Type B pancreatic cell (in vitro differentiated cells): ENCODE results near the gene FANCG. TPM values are rescaled to one million over a fixed set of nuclear protein-coding genes. Genes with fewer than 3 reads are reported as not detected.

ENCODE experiments used
- DNase-seq: peaks from one replicate; pipeline ENCODE4 v3.0.0; 2021; ENCODE audit warnings: mixed read lengths; ENCODE audit not compliant: unreplicated experiment; ENCODE audit errors: extremely low spot score
- H3K27ac Mint-ChIP-seq: 2 replicates; pipeline ENCODE4 v1.8.0; 2021; ENCODE audit warnings: mild to moderate bottlenecking, mixed read lengths
- H3K27me3 Mint-ChIP-seq: 2 replicates; pipeline ENCODE4 v1.8.0; 2021; ENCODE audit warnings: mixed read lengths
- H3K36me3 Mint-ChIP-seq: 2 replicates; pipeline ENCODE4 v1.8.0; 2021; ENCODE audit warnings: mixed read lengths
- H3K4me1 Mint-ChIP-seq: one replicate; pipeline ENCODE4 v1.8.0; 2021; ENCODE audit warnings: mixed read lengths; ENCODE audit not compliant: unreplicated experiment
- H3K4me3 Mint-ChIP-seq: 2 replicates; pipeline ENCODE4 v1.8.0; 2021; ENCODE audit warnings: mild to moderate bottlenecking, mixed read lengths
- H3K9me3 Mint-ChIP-seq: 2 replicates; pipeline ENCODE4 v1.8.0; 2021; ENCODE audit warnings: mixed read lengths
- total RNA-seq: library from RNA; stranded (reverse); gene quantifications from 2 replicates; pipeline ENCODE4 v1.2.1, GENCODE V29; 2021; ENCODE audit warnings: low replicate concordance
- TF ChIP-seq, protein P1 (sequence below): fragments of 200-600 bp; sonication (generic); conservative IDR thresholded peaks from 2 replicates; pipeline ENCODE4 v1.5.0; 2021; ENCODE audit warnings: antibody characterized with exemption, mild to moderate bottlenecking

Gene FANCG
- total RNA-seq, 1 donor from 2014 or later: 72.6 TPM

DNA sequence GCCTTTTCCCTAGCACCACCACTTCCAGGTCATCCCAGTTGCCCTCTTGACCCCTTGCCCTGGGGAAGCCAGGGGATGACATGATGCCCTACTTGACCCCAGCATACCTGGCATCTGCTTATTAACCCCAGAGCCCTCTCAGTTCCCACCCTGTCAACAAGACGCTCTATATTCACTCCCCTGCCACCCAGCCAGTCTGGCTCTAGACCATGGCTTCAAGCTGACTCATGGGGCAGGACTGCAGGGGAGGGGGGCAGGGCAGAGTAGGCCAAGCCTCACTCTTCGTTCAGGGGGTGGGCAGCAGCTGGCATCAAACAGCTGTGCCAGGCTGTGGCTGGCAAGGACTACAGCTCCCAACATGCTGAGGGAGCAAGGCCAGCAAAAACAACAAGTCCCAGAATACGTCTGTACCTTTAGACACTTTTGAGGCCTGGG lies 30.6 kb upstream of the FANCG start:
- peak overlapping the region; percentile 89 for H3K4me3 Mint-ChIP-seq
- DNase-seq: no peak
- TF ChIP-seq, protein P1, sequence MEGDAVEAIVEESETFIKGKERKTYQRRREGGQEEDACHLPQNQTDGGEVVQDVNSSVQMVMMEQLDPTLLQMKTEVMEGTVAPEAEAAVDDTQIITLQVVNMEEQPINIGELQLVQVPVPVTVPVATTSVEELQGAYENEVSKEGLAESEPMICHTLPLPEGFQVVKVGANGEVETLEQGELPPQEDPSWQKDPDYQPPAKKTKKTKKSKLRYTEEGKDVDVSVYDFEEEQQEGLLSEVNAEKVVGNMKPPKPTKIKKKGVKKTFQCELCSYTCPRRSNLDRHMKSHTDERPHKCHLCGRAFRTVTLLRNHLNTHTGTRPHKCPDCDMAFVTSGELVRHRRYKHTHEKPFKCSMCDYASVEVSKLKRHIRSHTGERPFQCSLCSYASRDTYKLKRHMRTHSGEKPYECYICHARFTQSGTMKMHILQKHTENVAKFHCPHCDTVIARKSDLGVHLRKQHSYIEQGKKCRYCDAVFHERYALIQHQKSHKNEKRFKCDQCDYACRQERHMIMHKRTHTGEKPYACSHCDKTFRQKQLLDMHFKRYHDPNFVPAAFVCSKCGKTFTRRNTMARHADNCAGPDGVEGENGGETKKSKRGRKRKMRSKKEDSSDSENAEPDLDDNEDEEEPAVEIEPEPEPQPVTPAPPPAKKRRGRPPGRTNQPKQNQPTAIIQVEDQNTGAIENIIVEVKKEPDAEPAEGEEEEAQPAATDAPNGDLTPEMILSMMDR: no peak
- H3K27ac Mint-ChIP-seq: no peak overlapping the region
- peaks cover 4% of the 10 kb centered on the region for H3K9me3 Mint-ChIP-seq
- no peaks in the 10 kb centered on the region for H3K27me3 Mint-ChIP-seq
- H3K4me1 Mint-ChIP-seq: peaks cover 29% of the 10 kb centered on the region
- H3K36me3 Mint-ChIP-seq: peaks cover 3% of the 10 kb centered on the region

DNA sequence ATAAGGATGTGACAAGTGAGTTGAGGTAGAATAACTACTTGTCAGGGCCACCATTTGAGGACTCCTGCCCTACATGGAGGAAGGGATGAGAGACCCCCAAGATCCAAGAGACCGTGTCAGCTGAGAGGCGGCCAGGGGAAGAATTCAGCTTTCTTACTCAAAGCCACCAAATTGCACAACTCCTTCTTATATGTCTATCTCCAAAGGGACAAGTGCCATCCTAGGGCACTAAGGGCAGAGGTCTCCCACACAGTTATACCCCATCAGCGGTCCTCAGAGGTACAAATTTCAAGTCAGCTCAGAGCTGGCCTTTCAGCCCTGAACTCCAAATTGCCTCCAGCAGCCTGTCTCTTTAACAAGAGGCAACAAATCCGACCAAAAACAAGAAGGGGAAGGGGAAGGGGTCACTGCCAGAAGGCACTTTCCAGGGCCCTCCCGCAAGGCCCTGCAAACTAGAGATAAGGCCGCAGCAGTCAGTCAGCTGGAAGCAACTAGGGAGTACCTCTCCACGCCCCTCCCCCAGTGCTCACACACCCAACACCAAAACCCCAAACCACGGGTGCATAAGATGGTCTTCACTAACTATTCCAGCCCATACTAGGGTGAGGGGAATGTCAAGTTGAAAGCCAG lies 29.3 kb upstream of the FANCG start:
- H3K4me3 Mint-ChIP-seq: no peak overlapping the region
- peaks cover 32% of the 10 kb centered on the region for H3K4me1 Mint-ChIP-seq

DNA sequence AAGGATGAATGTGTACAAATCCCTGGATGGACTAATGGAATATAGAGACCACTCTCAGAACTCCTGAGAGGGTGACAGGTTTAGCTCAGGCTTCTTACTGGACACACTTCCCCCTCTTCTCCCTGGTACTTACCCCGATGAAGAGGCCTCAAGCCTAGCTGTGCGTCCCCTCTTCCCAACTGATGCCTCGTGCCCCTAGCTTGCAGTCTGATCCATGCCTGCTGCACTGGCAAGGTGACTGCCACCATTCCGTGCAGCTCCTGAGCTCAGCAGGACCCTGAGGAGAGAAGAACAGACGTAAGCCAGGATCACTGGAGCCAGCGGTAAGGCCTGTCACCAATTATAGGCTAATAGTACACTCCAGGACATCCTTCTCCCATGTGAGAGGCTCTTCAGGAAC lies 28.7 kb upstream of the FANCG start:
- no peak overlapping the region for H3K27ac Mint-ChIP-seq

More for the DNA sequence above, 29.3 kb upstream of the FANCG start:
- Mint-ChIP-seq H3K9me3 (peaks cover 4% of the 10 kb centered on the region), H3K27ac (no peak overlapping the region), H3K36me3 (peaks cover 3% of the 10 kb centered on the region), H3K27me3 (no peaks in the 10 kb centered on the region)
- DNase-seq: no peak
- TF ChIP-seq, protein P1: no peak

DNA sequence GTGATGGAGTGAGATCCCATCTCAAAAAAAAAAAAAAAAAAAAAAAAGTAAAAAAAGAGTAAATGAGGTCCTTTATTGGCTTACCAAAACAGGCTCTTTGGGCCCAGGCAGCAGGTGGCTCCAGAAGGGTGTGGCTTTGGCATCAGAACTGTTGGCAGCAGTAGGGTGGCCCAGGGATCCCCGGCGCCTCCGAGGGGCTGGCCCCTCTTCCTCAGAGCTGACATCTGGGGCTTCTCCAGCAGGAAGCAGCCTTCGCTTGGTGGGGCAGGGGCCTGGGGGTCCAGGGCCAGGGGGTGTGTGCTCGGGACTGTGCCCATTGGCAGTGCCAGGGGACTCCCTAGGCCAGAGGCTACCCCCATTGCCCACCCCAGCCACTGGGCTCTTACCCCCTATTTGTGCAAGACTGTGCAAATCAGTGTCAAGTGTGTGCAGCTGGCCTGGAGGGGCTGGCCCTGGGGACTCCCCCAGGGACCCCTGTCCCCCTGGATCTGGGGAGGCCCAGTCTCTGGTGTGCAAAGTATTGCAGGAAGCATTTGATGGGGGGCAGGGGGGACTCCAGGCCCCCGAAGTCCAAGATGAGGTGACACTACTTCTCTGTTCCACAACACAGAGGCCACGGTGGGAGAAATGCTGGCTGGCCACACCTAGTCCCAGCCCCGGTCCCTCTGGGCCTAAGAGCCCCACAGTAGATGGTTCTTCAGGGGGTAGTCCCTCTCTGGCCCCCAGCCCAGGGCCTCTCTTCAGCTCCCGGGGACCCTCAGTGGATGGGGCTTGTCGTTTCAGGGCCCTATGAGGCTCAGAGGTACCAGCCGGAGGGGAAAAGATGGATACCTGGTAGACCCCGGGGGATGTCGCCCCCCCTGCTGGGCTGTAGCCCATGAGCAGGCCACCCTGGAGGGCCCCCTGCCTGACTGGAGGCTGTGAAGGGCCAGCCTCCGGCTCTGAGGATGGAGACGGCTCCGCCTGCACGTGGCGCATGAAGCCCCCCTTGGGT lies 27.9 kb upstream of the FANCG start:
- Mint-ChIP-seq H3K4me3 (no peak overlapping the region), H3K27ac (no peak overlapping the region), H3K27me3 (no peaks in the 10 kb centered on the region), H3K36me3 (peaks cover 4% of the 10 kb centered on the region), H3K9me3 (no peaks in the 10 kb centered on the region), H3K4me1 (peaks cover 35% of the 10 kb centered on the region)
- TF ChIP-seq, protein P1: no peak
- no peak for DNase-seq

More for the DNA sequence above, 28.7 kb upstream of the FANCG start:
- TF ChIP-seq, protein P1: no peak
- H3K36me3 Mint-ChIP-seq: no peaks in the 10 kb centered on the region
- no peaks in the 10 kb centered on the region for H3K9me3 Mint-ChIP-seq
- H3K4me3 Mint-ChIP-seq: no peak overlapping the region
- H3K4me1 Mint-ChIP-seq: peaks cover 29% of the 10 kb centered on the region
- no peak for DNase-seq
- no peaks in the 10 kb centered on the region for H3K27me3 Mint-ChIP-seq

DNA sequence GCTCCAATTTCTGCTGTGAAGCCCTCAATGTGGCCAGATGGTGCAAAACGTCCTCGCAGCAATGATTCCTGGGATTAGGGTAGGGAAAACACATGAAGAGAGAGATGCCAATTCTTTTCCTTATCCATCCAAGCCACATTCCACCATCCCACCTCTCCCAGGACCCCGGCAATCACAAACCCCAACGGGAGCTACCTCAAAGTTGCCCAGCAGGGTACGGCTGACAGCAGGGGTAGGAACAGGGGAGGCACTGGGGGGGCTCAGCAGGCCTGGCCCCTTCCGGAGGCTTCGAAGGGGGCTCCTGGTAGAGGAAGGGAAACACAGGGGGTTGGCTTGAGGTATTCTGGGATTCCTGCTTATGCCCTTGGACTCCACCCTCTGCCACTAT lies 26.6 kb upstream of the FANCG start:
- Mint-ChIP-seq H3K9me3 (no peaks in the 10 kb centered on the region), H3K4me1 (peaks cover 25% of the 10 kb centered on the region), H3K36me3 (peaks cover 4% of the 10 kb centered on the region), H3K4me3 (no peak overlapping the region), H3K27ac (no peak overlapping the region), H3K27me3 (no peaks in the 10 kb centered on the region)
- TF ChIP-seq, protein P1: no peak
- no peak for DNase-seq
